Glomerular endothelial cell (primary cell): ENCODE measurements around the gene ZNF799. TPM values are rescaled to one million over a fixed set of nuclear protein-coding genes. Genes with fewer than 3 reads are reported as not detected.
"Not testable (repeated sequence)": the region's sequence is repeated elsewhere in the genome, so short reads cannot be mapped to it uniquely, and the experiment has no call there.

Experiments
- DNase-seq: peaks from one replicate; pipeline ENCODE4 v3.0.0-alpha.2; 2011; ENCODE audit warnings: low read depth, low spot score; ENCODE audit errors: extremely low read depth
- total RNA-seq: library from RNA; depleted of rRNA; stranded (reverse); fragments of >200 nt; gene quantifications from 2 replicates; pipeline ENCODE4 v1.2.3, GENCODE V29; 2015

ZNF799 gene
- total RNA-seq, 1 donor from 2014 or later: 3.9 TPM

DNA sequence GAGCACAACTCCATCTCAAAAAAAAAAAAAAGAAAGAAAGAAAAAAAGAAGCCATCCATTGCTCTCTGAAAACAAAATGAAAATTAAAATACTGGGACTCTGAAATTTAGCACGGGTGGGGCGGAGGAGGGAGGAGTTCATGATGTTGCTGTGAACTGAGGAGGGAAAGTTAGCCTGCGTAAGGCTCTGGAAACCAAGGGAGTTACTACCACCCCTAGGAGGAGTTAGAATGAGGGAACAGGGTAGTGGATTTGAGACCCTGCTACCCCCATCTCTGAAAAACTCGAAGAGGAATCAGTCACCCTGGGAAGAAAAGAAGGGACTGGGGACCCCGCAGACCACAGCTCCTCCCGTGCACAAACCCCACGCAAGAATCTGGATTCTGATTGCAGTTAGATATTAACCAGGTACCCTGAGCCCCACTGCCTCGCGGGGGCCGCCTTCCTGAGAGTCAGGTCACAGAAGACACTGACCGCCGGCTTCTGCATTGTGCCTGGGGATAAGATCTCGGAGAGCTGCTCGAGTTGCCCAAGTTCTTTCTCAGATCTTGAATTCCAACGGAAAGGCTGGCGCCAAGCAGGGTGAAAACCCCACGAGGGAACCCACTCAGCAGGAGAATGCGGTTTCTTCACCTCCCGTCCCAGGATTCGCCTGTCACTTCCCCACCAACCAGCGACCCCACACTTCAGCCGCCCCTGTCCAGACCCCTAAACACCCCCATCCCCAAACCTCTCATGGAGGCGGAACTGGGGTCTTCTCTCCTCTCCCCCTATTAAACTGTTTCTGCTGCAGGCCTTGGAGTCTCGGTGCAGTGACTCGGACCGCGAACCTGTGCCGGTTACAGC, 36.5 kb downstream of the ZNF799 start:
- DNase-seq: no peak

- not testable (repeated sequence) for DNase-seq
These were observed 38.8 kb downstream of the ZNF799 start for GRCh38 chr19:12362236-12362635.

DNA sequence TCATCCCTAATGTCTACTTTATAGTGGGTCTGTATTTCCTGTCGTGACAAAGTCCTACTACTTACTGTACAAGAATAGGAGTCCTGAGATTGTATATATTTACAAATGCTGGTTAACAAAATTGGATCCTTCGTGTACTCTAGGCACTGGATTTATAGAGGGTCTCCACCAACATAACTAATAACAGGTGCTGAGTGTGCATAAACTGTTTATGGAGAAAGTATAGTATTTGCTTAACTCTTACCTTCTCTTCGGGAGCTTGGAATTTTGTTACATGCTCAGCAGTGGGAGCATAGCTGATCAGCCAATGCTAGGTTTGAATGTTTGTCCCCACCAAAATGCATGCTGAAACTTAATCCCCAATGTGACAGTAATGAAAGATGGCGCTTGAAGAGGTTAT, 47.7 kb downstream of the ZNF799 start:
- DNase-seq: no peak

DNA sequence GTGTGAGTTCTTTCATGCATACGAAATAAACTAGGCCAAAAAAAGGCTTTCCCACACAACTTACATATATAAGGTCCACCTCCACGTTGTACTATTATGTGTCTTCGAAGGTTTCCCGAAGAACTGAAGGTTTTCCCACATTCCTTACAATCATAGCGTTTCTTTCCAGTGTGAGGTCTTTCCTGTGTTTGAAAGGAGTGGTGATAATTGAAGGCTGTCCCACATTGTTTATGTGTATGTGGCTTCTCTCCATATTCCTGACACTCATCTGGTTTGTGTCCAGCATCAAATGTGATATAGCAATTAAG, 50.2 kb downstream of the ZNF799 start:
- no peak for DNase-seq

- no peak for DNase-seq
These were observed 50.7 kb downstream of the ZNF799 start for GRCh38 chr19:12350185-12350889.

DNA sequence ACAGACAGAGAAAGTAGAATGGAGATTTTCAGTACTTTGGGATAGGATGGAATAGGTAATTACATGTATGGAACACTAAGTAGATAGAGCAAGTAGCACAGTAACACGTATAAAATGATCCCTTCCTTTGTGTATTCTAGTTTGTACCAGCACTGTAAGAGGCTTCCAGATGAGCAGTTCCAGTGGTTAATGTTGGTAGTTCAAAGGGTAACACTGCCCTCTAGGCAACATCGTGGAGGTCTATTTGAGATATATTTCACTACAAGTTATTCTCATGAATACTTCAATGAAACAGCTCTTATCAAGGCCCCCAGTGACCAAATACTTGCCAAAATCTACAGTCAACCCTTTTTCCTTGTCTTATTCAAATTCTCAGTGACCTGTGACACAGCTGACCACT, 54.2 kb downstream of the ZNF799 start:
- no peak for DNase-seq

DNA sequence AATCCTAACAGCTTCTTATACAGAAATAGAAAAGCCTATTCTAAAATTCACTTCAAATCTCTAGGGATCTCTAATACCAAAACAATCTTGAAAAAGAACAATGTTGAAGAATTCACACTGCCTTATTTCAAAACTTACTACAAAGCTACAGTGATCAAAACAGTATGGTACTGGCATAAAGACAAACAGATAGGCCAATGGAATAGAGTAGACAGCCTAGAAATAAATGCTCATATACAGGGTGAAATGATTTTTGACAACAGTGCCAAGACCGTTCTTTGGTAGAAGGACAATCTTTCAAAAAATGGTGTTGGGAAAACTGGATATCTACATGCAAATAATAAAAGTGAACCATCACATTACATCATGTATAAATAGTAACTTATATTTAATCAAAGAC, 55.9 kb downstream of the ZNF799 start:
- no peak for DNase-seq

Other genes starting within 250 kb of the ZNF799 start
- 8.5 and 12.3 TPM in 2 replicates for gene ZNF625, start 244.5 kb downstream of the ZNF799 start, total RNA-seq
- 3.9 and 4.6 TPM in 2 replicates for gene ZNF136, start 238.2 kb downstream of the ZNF799 start, total RNA-seq
- gene ZNF44, start 106.4 kb downstream of the ZNF799 start, total RNA-seq: 5.3 and 5.5 TPM in 2 replicates
- gene ZNF563, start 67.6 kb downstream of the ZNF799 start, total RNA-seq: 0.93 and 1.3 TPM in 2 replicates
- gene ZNF442, start 35.6 kb downstream of the ZNF799 start, total RNA-seq: 0.48 and 1.1 TPM in 2 replicates
- 1.2 and 2.3 TPM in 2 replicates for gene ZNF443, start 39.8 kb upstream of the ZNF799 start, total RNA-seq
- gene ZNF709, start 83.5 kb upstream of the ZNF799 start, total RNA-seq: 0.58 and 1.7 TPM in 2 replicates
- 3.4 and 6.2 TPM in 2 replicates for gene ZNF564, start 150.2 kb upstream of the ZNF799 start, total RNA-seq
- gene ZNF490, start 209.5 kb upstream of the ZNF799 start, total RNA-seq: 8.1 and 8.6 TPM in 2 replicates
- gene ZNF791, start 209.6 kb upstream of the ZNF799 start, total RNA-seq: 13.0 and 13.5 TPM in 2 replicates